ENCODE data around the gene ENAH. TPM values are rescaled to one million over a fixed set of nuclear protein-coding genes. Genes with fewer than 3 reads are reported as not detected.

Gene ENAH
- total RNA-seq, 1 experiment from 2014 or later = 285 TPM

GRCh38 chr1:225595452-225595851, 57.5 kb downstream of the ENAH start:
- Histone ChIP-seq H2BK5ac (ENCODE audit: insufficient read length, low read length) (no peak overlapping the region), H2BK120ac (ENCODE audit: low read depth, low read length, poor library complexity, severe bottlenecking) (no peak overlapping the region), H3K27ac (ENCODE audit: insufficient read length, low read depth, low read length) (no peak overlapping the region), H3K4me1 (ENCODE audit: insufficient read depth, low read length) (no peaks in the 10 kb centered on the region; the same call in 1 of the 2 replicates), H2AK5ac (ENCODE audit: insufficient read length, low read length) (no peak overlapping the region), H3K9me3 (ENCODE audit: control insufficient read depth, low read depth, low read length) (no peaks in the 10 kb centered on the region), H2AFZ (ENCODE audit: low read length) (no peak overlapping the region), H3K79me1 (ENCODE audit: insufficient read depth, low read depth, low read length, poor library complexity, severe bottlenecking) (peaks cover 15% of the 10 kb centered on the region), H3K79me2 (ENCODE audit: insufficient read depth, low read length) (peaks cover 48% of the 10 kb centered on the region), H3K27me3 (ENCODE audit: insufficient read depth, low read length) (no peaks in the 10 kb centered on the region), H3K14ac (ENCODE audit: insufficient read depth, low read length) (no peak overlapping the region), H3K4me2 (ENCODE audit: insufficient read depth, insufficient read length, low read length) (no peak overlapping the region), H3K56ac (ENCODE audit: insufficient read length, low read depth, low read length) (no peak overlapping the region), H4K8ac (replicated peaks; ENCODE audit: insufficient read length, low read depth, low read length) (no peak overlapping the region), H2BK20ac (ENCODE audit: low read depth, low read length, poor library complexity, severe bottlenecking) (no peak overlapping the region), H3K18ac (ENCODE audit: insufficient read length, low read depth, low read length) (no peak overlapping the region), H3K4ac (ENCODE audit: low read depth, low read length) (no peak overlapping the region), H3K23me2 (ENCODE audit: insufficient read length, low read depth, low read length, poor library complexity, severe bottlenecking) (no peaks in the 10 kb centered on the region), H4K5ac (ENCODE audit: insufficient read length, low read depth, low read length) (no peak overlapping the region), H3T11ph (ENCODE audit: low read length) (no peak overlapping the region), H3K9ac (ENCODE audit: extremely low read depth, insufficient read length, low read length) (no peak overlapping the region), H4K20me1 (ENCODE audit: control insufficient read depth, insufficient read depth, insufficient read length) (no peaks in the 10 kb centered on the region), H2BK15ac (ENCODE audit: low read depth, low read length) (no peak overlapping the region), H4K91ac (ENCODE audit: insufficient read length, low read depth, low read length) (no peak overlapping the region), H3K23ac (ENCODE audit: insufficient read length, low read depth, low read length) (no peak overlapping the region), H2BK12ac (ENCODE audit: insufficient read length, low read depth, low read length) (no peak overlapping the region)
- peaks cover 12 to 43% of the 10 kb centered on the region in 2 experiments for H3K4me1 Mint-ChIP-seq
- DNase-seq = no peak
- H3K4me3 Mint-ChIP-seq = no peak overlapping the region
- TF ChIP-seq CTCF (conservative IDR thresholded peaks at IDR 0.05) = no peak
- no peak overlapping the region for H3K27ac Mint-ChIP-seq
- peaks cover 5% of the 10 kb centered on the region in 2 experiments; a peak in 3 of 5 replicates for H3K9me3 Mint-ChIP-seq
- H3K36me3 Mint-ChIP-seq (ENCODE audit: insufficient read depth in 1 of 3, low read depth in 3 of 3) = peaks cover 8 to 13% (median 10%) of the 10 kb centered on the region in 3 experiments
- no peaks in the 10 kb centered on the region for H3K27me3 Mint-ChIP-seq (ENCODE audit: low read depth)
